ENCODE measurements around the gene ANKRD52. TPM values are rescaled to one million over a fixed set of nuclear protein-coding genes. Genes with fewer than 3 reads are reported as not detected.
A peak's percentile ranks its signal among the peaks of the same experiment; 100 is the strongest.

Gene ANKRD52
- total and polyA plus RNA-seq, 10 of the 15 experiments (the other 5 are each of a cell fraction or from before 2014, with no cell fraction given): 0.90 to 55.3 (median 16.1) TPM

- TF ChIP-seq RFX5 (IDR thresholded peaks at IDR 0.05; ENCODE audit: low read depth, low read length) (no peak), ZNF274 (IDR thresholded peaks at IDR 0.05; ENCODE audit: insufficient read depth, insufficient read length) (no peak), ZBED1 (IDR thresholded peaks at IDR 0.05; ENCODE audit: borderline replicate concordance) (no peak), RB1 (IDR thresholded peaks at IDR 0.05; ENCODE audit: borderline replicate concordance) (peak; percentile 91; the same call in 1 of the 2 replicates), ZBTB40 (IDR thresholded peaks at IDR 0.05; ENCODE audit: borderline replicate concordance) (peak; percentile 73), ASH2L (IDR thresholded peaks at IDR 0.05; ENCODE audit: borderline replicate concordance, low read depth) (no peak), CREM (IDR thresholded peaks at IDR 0.05; ENCODE audit: low read depth) (no peak), SMC3 (IDR thresholded peaks at IDR 0.05; ENCODE audit: borderline replicate concordance, low read length) (no peak), NR2C2 (IDR thresholded peaks at IDR 0.05; ENCODE audit: borderline replicate concordance, control insufficient read depth, insufficient read length, low read depth) (no peak), NRF1 (conservative IDR thresholded peaks at IDR 0.05; ENCODE audit: low read depth, low read length) (no peak), CHD2 (IDR thresholded peaks at IDR 0.05; ENCODE audit: borderline replicate concordance, low read depth, low read length) (peak; percentile 57), CBFB (IDR thresholded peaks at IDR 0.05; ENCODE audit: low read depth) (peak; percentile 91), IKZF2 (IDR thresholded peaks at IDR 0.05) (peak; percentile 44 to 83), SMARCA5 (IDR thresholded peaks at IDR 0.05) (peak; percentile 80), ZNF622 (IDR thresholded peaks at IDR 0.05) (no peak)
- TF ChIP-seq, protein P1, sequence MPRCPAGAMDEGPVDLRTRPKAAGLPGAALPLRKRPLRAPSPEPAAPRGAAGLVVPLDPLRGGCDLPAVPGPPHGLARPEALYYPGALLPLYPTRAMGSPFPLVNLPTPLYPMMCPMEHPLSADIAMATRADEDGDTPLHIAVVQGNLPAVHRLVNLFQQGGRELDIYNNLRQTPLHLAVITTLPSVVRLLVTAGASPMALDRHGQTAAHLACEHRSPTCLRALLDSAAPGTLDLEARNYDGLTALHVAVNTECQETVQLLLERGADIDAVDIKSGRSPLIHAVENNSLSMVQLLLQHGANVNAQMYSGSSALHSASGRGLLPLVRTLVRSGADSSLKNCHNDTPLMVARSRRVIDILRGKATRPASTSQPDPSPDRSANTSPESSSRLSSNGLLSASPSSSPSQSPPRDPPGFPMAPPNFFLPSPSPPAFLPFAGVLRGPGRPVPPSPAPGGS (IDR thresholded peaks at IDR 0.05; ENCODE audit: borderline replicate concordance, insufficient read depth, low read depth, low read length, poor library complexity, severe bottlenecking): no peak
- TF ChIP-seq, protein P2, sequence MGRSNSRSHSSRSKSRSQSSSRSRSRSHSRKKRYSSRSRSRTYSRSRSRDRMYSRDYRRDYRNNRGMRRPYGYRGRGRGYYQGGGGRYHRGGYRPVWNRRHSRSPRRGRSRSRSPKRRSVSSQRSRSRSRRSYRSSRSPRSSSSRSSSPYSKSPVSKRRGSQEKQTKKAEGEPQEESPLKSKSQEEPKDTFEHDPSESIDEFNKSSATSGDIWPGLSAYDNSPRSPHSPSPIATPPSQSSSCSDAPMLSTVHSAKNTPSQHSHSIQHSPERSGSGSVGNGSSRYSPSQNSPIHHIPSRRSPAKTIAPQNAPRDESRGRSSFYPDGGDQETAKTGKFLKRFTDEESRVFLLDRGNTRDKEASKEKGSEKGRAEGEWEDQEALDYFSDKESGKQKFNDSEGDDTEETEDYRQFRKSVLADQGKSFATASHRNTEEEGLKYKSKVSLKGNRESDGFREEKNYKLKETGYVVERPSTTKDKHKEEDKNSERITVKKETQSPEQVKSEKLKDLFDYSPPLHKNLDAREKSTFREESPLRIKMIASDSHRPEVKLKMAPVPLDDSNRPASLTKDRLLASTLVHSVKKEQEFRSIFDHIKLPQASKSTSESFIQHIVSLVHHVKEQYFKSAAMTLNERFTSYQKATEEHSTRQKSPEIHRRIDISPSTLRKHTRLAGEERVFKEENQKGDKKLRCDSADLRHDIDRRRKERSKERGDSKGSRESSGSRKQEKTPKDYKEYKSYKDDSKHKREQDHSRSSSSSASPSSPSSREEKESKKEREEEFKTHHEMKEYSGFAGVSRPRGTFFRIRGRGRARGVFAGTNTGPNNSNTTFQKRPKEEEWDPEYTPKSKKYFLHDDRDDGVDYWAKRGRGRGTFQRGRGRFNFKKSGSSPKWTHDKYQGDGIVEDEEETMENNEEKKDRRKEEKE (IDR thresholded peaks at IDR 0.05): no peak
- TF ChIP-seq, protein P3, sequence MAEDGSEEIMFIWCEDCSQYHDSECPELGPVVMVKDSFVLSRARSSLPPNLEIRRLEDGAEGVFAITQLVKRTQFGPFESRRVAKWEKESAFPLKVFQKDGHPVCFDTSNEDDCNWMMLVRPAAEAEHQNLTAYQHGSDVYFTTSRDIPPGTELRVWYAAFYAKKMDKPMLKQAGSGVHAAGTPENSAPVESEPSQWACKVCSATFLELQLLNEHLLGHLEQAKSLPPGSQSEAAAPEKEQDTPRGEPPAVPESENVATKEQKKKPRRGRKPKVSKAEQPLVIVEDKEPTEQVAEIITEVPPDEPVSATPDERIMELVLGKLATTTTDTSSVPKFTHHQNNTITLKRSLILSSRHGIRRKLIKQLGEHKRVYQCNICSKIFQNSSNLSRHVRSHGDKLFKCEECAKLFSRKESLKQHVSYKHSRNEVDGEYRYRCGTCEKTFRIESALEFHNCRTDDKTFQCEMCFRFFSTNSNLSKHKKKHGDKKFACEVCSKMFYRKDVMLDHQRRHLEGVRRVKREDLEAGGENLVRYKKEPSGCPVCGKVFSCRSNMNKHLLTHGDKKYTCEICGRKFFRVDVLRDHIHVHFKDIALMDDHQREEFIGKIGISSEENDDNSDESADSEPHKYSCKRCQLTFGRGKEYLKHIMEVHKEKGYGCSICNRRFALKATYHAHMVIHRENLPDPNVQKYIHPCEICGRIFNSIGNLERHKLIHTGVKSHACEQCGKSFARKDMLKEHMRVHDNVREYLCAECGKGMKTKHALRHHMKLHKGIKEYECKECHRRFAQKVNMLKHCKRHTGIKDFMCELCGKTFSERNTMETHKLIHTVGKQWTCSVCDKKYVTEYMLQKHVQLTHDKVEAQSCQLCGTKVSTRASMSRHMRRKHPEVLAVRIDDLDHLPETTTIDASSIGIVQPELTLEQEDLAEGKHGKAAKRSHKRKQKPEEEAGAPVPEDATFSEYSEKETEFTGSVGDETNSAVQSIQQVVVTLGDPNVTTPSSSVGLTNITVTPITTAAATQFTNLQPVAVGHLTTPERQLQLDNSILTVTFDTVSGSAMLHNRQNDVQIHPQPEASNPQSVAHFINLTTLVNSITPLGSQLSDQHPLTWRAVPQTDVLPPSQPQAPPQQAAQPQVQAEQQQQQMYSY (CRISPR knock-in tag; IDR thresholded peaks at IDR 0.05): no peak
Measured at GRCh38 chr12:56189918-56190694, 68.1 kb downstream of the ANKRD52 start (continued).

All from GM12878 (cell line).